ENCODE results near the gene RBM28.

RBM28 gene

DNA sequence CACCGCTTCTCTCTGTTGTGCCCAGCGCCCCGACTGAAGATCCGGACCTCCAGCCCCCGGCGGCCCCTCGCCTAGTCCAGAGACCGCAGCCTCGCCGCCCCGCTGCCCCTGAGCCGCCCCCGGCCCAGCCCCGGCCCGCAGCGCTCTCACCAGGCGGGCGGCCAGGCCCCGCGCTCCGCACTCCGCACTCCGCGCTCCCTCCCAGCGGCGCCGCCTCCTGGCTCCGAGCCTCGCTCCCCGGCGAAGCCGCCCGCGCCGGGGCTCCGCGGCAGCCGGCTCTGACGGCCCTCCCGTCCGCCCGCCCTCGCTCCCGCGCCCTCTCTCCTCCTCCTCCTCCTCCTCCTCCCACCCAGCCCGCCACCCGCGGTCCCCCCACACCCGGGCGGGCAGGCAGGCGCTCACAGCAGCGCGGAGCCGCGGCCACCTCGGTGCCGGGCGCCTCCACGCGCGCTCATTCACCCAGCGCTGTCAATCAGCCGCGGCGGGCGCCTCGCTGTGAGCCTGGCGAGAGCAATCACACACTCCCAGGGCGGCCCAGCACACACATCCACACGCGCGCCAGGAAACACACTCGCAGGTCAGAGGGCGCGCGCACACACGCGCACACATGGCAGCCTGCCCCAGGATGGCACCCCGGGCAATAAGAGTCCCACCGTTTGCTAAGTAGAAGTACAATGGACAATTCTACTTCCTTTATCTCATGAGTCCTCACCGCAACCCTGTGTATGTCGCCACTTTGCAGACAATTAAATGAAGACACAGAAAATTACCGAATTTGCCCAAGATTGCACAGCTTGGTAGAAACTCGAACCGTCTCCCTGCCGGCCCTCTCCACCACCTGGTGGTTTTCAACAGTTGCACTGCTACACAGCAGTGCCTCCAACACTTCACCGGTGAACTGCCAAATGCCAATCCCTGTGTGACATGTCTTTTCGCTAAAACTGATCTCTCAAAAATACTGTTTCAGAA is 18.0 kb upstream of the RBM28 start, which contains the start of gene PRRT4:
PRRT4 (minus strand) TSS at position 280 of the 969 bp plus-strand sequence.
- Histone ChIP-seq H3K4me1 (ENCODE audit: control insufficient read depth, insufficient read depth, low read length) (no peaks in the 10 kb centered on the region; the same call in 1 of the 2 replicates), H3K4me3 (ENCODE audit: low read depth, low read length) (peak within 1 kb of the TSS; percentile 47), H3K9me3 (ENCODE audit: control insufficient read depth, insufficient read depth, low read depth, low read length) (no peaks in the 10 kb centered on the region), H3K27ac (ENCODE audit: extremely low read depth, low read depth, low read length) (peak within 1 kb of the TSS; percentile 31; the same call in 1 of the 2 replicates), H3K36me3 (ENCODE audit: control insufficient read depth in 2 of 2, insufficient read depth in 1 of 2, low read length in 2 of 2) (no peaks in the 10 kb centered on the region)
- ChIA-PET POLR2A (interaction anchor here (0.9 kb wide), 1 partner anchor 47 kb away, joined by 3 read pairs; no protein-coding TSS in a partner anchor), CTCF (interaction anchor here (0.6 to 3.5 kb wide), 8 partner anchors 9 to 26 kb away, joined by 3 to 10 read pairs (median 4); no protein-coding TSS in a partner anchor)
- no peak for TF ChIP-seq ZNF169 (tag by site-specific recombination; IDR thresholded peaks at IDR 0.05)
- no peak for TF ChIP-seq REST (tag by site-specific recombination; IDR thresholded peaks at IDR 0.05)
- no peak for TF ChIP-seq ZNF16 (tag by site-specific recombination; IDR thresholded peaks at IDR 0.05; ENCODE audit: low read depth)
- no peak for TF ChIP-seq ZNF76 (tag by site-specific recombination; IDR thresholded peaks at IDR 0.05; ENCODE audit: borderline replicate concordance, low read depth)
- peak; percentile 26; the same call in 1 of the 2 replicates for TF ChIP-seq ZNF501 (tag by site-specific recombination; IDR thresholded peaks at IDR 0.05)
- no peak for TF ChIP-seq ZNF621 (tag by site-specific recombination; IDR thresholded peaks at IDR 0.05)
- no peak for TF ChIP-seq ZNF221 (tag by site-specific recombination; IDR thresholded peaks at IDR 0.05; ENCODE audit: borderline replicate concordance)
- no peak for TF ChIP-seq KLF17 (tag by site-specific recombination; IDR thresholded peaks at IDR 0.05)
- TF ChIP-seq, protein P1, sequence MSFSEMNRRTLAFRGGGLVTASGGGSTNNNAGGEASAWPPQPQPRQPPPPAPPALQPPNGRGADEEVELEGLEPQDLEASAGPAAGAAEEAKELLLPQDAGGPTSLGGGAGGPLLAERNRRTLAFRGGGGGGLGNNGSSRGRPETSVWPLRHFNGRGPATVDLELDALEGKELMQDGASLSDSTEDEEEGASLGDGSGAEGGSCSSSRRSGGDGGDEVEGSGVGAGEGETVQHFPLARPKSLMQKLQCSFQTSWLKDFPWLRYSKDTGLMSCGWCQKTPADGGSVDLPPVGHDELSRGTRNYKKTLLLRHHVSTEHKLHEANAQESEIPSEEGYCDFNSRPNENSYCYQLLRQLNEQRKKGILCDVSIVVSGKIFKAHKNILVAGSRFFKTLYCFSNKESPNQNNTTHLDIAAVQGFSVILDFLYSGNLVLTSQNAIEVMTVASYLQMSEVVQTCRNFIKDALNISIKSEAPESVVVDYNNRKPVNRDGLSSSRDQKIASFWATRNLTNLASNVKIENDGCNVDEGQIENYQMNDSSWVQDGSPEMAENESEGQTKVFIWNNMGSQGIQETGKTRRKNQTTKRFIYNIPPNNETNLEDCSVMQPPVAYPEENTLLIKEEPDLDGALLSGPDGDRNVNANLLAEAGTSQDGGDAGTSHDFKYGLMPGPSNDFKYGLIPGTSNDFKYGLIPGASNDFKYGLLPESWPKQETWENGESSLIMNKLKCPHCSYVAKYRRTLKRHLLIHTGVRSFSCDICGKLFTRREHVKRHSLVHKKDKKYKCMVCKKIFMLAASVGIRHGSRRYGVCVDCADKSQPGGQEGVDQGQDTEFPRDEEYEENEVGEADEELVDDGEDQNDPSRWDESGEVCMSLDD (tag by site-specific recombination; IDR thresholded peaks at IDR 0.05): no peak; the same call in 1 of the 2 replicates
- TF ChIP-seq BCL11A (tag by site-specific recombination; IDR thresholded peaks at IDR 0.05; ENCODE audit: low read depth): no peak
- no peak for TF ChIP-seq ZNF677 (tag by site-specific recombination; IDR thresholded peaks at IDR 0.05)
- no peak for TF ChIP-seq ZSCAN23 (tag by site-specific recombination; IDR thresholded peaks at IDR 0.05)
- TF ChIP-seq ZNF549 (tag by site-specific recombination; IDR thresholded peaks at IDR 0.05): no peak
- TF ChIP-seq, protein P2, sequence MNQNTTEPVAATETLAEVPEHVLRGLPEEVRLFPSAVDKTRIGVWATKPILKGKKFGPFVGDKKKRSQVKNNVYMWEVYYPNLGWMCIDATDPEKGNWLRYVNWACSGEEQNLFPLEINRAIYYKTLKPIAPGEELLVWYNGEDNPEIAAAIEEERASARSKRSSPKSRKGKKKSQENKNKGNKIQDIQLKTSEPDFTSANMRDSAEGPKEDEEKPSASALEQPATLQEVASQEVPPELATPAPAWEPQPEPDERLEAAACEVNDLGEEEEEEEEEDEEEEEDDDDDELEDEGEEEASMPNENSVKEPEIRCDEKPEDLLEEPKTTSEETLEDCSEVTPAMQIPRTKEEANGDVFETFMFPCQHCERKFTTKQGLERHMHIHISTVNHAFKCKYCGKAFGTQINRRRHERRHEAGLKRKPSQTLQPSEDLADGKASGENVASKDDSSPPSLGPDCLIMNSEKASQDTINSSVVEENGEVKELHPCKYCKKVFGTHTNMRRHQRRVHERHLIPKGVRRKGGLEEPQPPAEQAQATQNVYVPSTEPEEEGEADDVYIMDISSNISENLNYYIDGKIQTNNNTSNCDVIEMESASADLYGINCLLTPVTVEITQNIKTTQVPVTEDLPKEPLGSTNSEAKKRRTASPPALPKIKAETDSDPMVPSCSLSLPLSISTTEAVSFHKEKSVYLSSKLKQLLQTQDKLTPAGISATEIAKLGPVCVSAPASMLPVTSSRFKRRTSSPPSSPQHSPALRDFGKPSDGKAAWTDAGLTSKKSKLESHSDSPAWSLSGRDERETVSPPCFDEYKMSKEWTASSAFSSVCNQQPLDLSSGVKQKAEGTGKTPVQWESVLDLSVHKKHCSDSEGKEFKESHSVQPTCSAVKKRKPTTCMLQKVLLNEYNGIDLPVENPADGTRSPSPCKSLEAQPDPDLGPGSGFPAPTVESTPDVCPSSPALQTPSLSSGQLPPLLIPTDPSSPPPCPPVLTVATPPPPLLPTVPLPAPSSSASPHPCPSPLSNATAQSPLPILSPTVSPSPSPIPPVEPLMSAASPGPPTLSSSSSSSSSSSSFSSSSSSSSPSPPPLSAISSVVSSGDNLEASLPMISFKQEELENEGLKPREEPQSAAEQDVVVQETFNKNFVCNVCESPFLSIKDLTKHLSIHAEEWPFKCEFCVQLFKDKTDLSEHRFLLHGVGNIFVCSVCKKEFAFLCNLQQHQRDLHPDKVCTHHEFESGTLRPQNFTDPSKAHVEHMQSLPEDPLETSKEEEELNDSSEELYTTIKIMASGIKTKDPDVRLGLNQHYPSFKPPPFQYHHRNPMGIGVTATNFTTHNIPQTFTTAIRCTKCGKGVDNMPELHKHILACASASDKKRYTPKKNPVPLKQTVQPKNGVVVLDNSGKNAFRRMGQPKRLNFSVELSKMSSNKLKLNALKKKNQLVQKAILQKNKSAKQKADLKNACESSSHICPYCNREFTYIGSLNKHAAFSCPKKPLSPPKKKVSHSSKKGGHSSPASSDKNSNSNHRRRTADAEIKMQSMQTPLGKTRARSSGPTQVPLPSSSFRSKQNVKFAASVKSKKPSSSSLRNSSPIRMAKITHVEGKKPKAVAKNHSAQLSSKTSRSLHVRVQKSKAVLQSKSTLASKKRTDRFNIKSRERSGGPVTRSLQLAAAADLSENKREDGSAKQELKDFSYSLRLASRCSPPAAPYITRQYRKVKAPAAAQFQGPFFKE (tag by site-specific recombination; IDR thresholded peaks at IDR 0.05; ENCODE audit: borderline replicate concordance): no peak
- TF ChIP-seq ZNF555 (tag by site-specific recombination; conservative IDR thresholded peaks at IDR 0.05): no peak
- TF ChIP-seq, protein P3, sequence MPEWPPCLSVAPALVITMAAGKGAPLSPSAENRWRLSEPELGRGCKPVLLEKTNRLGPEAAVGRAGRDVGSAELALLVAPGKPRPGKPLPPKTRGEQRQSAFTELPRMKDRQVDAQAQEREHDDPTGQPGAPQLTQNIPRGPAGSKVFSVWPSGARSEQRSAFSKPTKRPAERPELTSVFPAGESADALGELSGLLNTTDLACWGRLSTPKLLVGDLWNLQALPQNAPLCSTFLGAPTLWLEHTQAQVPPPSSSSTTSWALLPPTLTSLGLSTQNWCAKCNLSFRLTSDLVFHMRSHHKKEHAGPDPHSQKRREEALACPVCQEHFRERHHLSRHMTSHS (tag by site-specific recombination; IDR thresholded peaks at IDR 0.05): no peak
- TF ChIP-seq ZNF654 (tag by site-specific recombination; IDR thresholded peaks at IDR 0.05; ENCODE audit: low read depth): no peak
- no peak for TF ChIP-seq ZNF548 (tag by site-specific recombination; IDR thresholded peaks at IDR 0.05)
- no peak for TF ChIP-seq ZNF704 (tag by site-specific recombination; IDR thresholded peaks at IDR 0.05)
- TF ChIP-seq SCRT2 (tag by site-specific recombination; IDR thresholded peaks at IDR 0.05): peak; percentile 76

Measured in HEK293 (cell line).